GM23248 (cell line): Measurements from ENCODE around the gene BMERB1.

Experiments
- EZH2 ChIP-seq: fragments of 200-600 bp; sonication (generic); IDR thresholded peaks from 2 replicates; pipeline ENCODE4 v1.6.1; 2018; ENCODE audit warnings: antibody characterized with exemption, mild to moderate bottlenecking; ENCODE audit not compliant: insufficient read depth, poor library complexity, severe bottlenecking
- EZH2phosphoT487 ChIP-seq: fragments of 200-600 bp; sonication (generic); IDR thresholded peaks from 2 replicates; pipeline ENCODE4 v1.6.1; 2018; ENCODE audit warnings: antibody characterized with exemption, moderate library complexity, mild to moderate bottlenecking, low read depth; ENCODE audit not compliant: insufficient read depth

DNA sequence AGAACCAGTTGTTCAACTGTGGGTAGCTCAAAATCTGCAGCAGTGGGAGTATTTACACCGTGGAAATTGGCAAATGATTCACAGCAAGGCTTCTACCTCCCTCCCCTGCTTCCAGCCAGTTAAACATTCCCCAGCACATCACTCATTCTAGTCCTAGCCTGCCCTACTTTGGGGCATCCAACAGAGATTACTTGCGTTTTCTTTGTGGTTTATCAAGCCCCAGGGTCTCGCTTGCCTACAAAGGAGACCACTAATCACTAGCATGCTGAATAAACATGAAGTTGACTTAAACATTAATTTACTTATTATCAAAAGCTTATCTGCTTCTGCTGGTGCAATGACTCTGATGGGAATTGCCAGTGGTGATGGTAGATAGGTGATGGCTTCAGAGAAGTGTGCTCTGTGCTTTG is 114.1 kb downstream of the BMERB1 start:
- no peak for TF ChIP-seq EZH2
- TF ChIP-seq EZH2phosphoT487 = no peak
